Choroid plexus epithelial cell (primary cell): ENCODE data around the gene TNPO3.

Source experiments
- DNase-seq: peaks from one replicate; pipeline ENCODE4 v3.0.0-alpha.2; 2010; ENCODE audit warnings: low read depth
- H3K4me3 ChIP-seq: 2 replicates; pipeline ENCODE4 v1.5.1; 2011; ENCODE audit warnings: low read depth, mild to moderate bottlenecking, control low read depth, low read length, moderate library complexity
- TF ChIP-seq, protein P1 (sequence below): conservative IDR thresholded peaks from 2 replicates; pipeline ENCODE4 v1.5.1; 2011; ENCODE audit warnings: low read depth, mild to moderate bottlenecking, control low read depth, inconsistent platforms, low read length, moderate library complexity

TNPO3 gene

DNA sequence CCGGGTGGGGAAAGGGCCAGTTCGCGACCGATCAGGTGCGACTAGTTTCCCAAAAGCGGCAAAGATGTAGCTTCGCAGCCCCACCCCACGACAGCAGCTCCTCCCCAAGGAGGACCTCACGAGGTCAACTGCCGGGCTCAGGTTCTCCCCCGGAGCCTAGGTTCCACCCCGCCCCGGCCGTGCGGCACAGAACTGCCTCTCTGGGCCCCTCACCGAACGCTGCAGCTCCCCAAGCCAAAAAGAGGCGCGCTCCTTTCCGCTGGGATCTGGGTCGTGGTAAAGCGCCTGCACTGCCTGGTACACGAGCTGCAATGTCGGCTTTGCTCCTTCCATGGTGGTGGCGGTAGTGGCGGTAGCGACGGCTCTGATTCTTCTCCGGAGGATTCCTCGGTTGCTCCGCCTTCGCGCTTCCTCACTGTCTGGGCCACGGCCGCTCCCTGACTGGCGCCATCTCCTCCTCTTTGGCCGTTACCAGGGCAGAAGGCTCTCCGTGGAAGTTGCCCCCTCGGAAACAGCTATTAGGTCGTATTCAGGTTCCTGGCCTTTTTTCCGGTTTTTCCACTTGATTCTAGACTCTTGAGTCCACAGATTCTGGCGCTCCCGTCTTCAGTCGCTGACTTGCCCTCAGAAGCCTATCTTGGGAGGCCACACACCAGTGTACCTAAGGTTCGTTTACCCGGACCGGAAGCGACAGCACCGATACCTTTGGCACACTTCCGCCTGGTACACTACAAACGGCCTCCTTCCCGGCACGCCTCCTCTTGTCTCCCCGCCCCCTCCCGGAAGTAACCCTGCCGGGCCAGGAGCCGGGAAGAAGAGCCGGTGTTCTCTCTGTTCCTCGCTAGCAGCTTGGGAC is at the start of gene TNPO3:
Gene TNPO3 (minus strand): TSS at position 674 of the 856 bp plus-strand sequence. CDS start 341 bp downstream, at position 333.
- DNase-seq: peak; percentile 92
- H3K4me3 ChIP-seq: peak within 1 kb of the TSS; percentile 98
- TF ChIP-seq, protein P1, sequence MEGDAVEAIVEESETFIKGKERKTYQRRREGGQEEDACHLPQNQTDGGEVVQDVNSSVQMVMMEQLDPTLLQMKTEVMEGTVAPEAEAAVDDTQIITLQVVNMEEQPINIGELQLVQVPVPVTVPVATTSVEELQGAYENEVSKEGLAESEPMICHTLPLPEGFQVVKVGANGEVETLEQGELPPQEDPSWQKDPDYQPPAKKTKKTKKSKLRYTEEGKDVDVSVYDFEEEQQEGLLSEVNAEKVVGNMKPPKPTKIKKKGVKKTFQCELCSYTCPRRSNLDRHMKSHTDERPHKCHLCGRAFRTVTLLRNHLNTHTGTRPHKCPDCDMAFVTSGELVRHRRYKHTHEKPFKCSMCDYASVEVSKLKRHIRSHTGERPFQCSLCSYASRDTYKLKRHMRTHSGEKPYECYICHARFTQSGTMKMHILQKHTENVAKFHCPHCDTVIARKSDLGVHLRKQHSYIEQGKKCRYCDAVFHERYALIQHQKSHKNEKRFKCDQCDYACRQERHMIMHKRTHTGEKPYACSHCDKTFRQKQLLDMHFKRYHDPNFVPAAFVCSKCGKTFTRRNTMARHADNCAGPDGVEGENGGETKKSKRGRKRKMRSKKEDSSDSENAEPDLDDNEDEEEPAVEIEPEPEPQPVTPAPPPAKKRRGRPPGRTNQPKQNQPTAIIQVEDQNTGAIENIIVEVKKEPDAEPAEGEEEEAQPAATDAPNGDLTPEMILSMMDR: no peak

DNA sequence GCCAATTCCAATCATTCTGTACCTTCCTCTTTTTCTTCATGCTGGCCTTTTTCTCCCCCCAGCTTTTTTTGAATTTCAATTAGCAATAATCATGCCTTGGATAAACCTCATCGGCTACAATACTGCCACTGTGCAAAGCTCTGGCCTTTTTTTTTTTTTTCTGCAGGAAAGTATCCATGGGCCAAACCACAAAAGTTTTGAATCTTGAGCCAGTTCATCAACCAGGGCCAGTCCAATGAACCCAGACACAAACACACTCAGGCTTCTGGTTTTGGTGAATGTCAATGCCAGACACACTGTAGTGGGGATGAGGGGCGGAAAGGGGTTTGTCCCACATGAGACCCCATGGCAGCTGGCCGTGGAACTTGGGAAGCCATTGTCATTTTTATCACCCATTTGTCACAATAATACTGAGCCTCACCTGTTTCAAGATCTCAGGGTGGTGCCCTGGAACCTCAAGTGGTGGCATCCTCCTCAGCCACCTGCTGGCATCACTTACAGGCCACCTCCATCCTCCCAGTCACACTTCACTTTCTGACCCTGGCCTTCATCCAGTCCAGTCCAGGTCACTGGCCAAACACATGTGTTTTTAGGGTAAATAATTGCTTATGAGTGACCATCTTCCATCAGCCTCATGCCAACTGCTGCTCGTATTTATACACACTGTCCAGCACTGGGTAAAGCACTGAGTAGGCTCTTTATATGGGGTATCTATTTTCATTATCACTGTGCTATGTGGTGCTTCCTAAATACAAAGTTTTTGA is 48.8 kb upstream of the TNPO3 start:
- DNase-seq: no peak
- TF ChIP-seq, protein P1: no peak

DNA sequence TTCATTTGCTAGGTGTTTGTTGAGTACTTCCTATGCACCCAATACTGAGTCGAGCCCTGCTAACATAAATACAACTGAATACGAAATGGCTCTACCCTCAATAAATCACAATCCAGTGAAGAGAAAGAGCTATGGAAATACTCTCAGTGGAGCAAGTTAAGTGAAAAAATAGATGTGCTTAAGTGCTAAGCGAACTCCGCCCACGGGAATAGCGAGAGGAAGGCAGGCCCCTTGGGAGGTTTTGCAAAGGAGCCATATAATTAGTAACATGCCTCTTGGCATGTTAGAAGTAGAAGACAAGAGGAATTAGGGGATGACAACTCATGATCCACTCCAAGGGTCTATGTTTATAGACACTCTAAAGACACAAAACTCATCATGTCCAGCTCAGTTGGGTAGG is 46.8 kb upstream of the TNPO3 start:
- TF ChIP-seq, protein P1: no peak
- no peak for DNase-seq

More for the DNA sequence above, 48.8 kb upstream of the TNPO3 start:
- no peak overlapping the region for H3K4me3 ChIP-seq

DNA sequence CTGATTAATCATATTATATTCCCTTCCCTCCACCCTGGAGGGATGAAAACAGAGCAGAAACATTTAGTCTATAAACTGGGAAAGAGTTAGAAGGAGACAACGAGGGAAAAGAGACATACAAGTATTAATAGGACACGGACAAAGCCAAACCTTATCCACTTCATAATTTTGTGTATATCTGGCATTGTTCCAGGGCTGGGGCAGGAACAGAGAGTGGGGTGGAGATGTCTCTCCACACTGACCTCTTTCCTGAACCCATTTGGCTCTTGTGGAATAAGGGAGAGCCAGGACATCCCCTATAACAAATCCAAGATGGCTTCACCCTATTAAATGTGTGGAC is 45.9 kb upstream of the TNPO3 start:
- TF ChIP-seq, protein P1: no peak

More for the DNA sequence above, 46.8 kb upstream of the TNPO3 start:
- no peak overlapping the region for H3K4me3 ChIP-seq

DNA sequence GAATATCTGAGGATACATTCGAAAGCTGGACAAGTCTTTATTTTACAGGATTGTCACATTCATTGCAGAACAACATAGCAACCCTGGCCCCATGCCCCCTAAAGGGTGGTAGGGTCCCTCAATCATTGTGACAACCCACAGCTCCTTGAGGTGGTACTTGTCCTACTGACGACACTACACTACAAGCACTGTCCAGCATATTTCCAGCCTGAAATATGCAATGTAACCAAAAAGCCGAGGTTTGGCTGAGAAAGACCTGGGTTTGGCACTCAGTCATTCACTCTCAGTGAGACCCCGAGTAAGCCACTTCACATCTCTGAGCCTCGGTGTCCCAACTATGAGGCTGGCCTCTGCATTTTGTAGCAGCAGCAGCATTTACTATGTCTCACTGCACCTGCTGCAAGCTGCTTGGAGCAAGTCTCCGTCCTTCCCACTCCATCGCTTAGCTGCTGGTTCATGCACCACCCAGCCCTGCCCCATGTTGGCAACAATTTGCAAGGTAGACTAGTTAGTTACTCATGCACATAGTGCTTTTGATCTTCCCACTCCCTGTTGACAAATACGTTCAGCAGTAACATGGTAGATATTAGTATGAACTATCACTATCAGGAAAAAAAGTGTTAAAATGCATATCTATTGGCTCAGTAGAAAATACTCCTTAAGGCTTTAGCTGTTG is 43.6 kb upstream of the TNPO3 start:
- DNase-seq: no peak
- TF ChIP-seq, protein P1: no peak

More for the DNA sequence above, 45.9 kb upstream of the TNPO3 start:
- DNase-seq: no peak
- H3K4me3 ChIP-seq: no peak overlapping the region

DNA sequence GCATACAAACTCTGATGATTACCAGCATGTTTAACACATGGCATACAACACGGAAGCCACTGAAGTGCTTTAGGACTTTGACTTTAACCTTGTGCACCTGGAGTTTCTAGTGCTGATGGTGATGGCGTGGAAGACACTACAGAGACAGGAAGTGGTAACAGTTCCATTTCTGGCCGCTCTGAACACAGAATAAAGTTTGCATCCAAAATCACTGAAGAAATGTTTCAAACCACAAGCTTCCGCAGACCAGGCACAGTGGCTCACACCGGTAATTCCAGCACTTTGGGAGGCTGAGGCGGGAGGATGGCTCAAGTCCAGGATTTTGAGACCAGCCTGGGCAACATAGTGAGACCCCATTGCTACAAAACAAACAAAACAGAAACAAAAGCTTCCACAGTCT is 40.3 kb upstream of the TNPO3 start:
- H3K4me3 ChIP-seq: no peak overlapping the region
- DNase-seq: no peak
- TF ChIP-seq, protein P1: no peak

More for the DNA sequence above, 43.6 kb upstream of the TNPO3 start:
- no peak overlapping the region for H3K4me3 ChIP-seq
